Ishikawa (cell line): ENCODE data around the gene NRIP2.

Experiments used
- CEBPB ChIP-seq: IDR thresholded peaks from 2 replicates; pipeline ENCODE4 v1.6.1; 2012
- CREB1 ChIP-seq: IDR thresholded peaks from 2 replicates; pipeline ENCODE4 v1.6.1; 2012; ENCODE audit warnings: low read depth
- EGR1 ChIP-seq: IDR thresholded peaks from 2 replicates; pipeline ENCODE4 v1.6.1; 2012
- EP300 ChIP-seq: IDR thresholded peaks from 2 replicates; pipeline ENCODE4 v1.6.1; 2012; ENCODE audit warnings: borderline replicate concordance
- FOXM1 ChIP-seq: IDR thresholded peaks from 2 replicates; pipeline ENCODE4 v1.6.1; 2012; ENCODE audit warnings: low read depth, borderline replicate concordance
- NFIC ChIP-seq: IDR thresholded peaks from 2 replicates; pipeline ENCODE4 v1.6.1; 2012
- RAD21 ChIP-seq: IDR thresholded peaks from 2 replicates; pipeline ENCODE4 v1.6.1; 2012; ENCODE audit warnings: low read depth
- TAF1 ChIP-seq: IDR thresholded peaks from 2 replicates; pipeline ENCODE4 v1.6.1; 2012; ENCODE audit warnings: low read depth, mild to moderate bottlenecking
- TCF12 ChIP-seq: IDR thresholded peaks from 2 replicates; pipeline ENCODE4 v1.6.1; 2012; ENCODE audit warnings: low read depth
- TEAD4 ChIP-seq: IDR thresholded peaks from 2 replicates; pipeline ENCODE4 v1.6.1; 2012
- YY1 ChIP-seq: IDR thresholded peaks from 2 replicates; pipeline ENCODE4 v1.6.1; 2012; ENCODE audit warnings: low read depth
- ZBTB7A ChIP-seq: IDR thresholded peaks from 2 replicates; pipeline ENCODE4 v1.6.1; 2012; ENCODE audit warnings: low read depth
- TF ChIP-seq, protein P1 (sequence below): IDR thresholded peaks from 2 replicates; pipeline ENCODE4 v1.6.1; 2012
- TF ChIP-seq, protein P2 (sequence below): IDR thresholded peaks from 2 replicates; pipeline ENCODE4 v1.6.1; 2012
- TF ChIP-seq, protein P3 (sequence below): IDR thresholded peaks from 2 replicates; pipeline ENCODE4 v1.6.1; 2012; ENCODE audit warnings: low read depth, mild to moderate bottlenecking

Gene NRIP2

DNA sequence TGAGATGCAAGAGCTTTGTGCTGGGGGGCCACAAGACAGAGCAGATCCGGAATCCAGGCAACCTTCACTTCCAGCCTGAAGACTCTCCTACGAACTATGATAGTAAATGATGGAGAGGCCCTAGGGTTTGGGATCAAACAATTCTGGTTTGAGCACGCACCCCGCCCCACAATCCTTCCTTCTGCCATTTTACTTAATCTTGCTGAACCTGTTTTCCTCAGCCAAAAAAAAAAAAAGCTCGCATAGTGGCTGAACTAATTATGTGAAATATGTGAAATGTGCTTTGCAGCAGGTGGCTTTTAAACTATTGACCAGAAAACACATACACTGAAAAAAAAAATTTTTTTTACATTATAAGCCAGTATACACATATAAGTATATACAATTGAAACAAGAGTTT lies 23.0 kb downstream of the NRIP2 start:
- TF ChIP-seq FOXM1 (no peak), TCF12 (no peak), TAF1 (no peak), ZBTB7A (no peak), RAD21 (no peak), EGR1 (no peak), NFIC (no peak), TEAD4 (no peak), CREB1 (no peak), EP300 (no peak), YY1 (no peak), CEBPB (no peak)
- TF ChIP-seq, protein P1, sequence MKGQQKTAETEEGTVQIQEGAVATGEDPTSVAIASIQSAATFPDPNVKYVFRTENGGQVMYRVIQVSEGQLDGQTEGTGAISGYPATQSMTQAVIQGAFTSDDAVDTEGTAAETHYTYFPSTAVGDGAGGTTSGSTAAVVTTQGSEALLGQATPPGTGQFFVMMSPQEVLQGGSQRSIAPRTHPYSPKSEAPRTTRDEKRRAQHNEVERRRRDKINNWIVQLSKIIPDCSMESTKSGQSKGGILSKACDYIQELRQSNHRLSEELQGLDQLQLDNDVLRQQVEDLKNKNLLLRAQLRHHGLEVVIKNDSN: no peak
- TF ChIP-seq, protein P2, sequence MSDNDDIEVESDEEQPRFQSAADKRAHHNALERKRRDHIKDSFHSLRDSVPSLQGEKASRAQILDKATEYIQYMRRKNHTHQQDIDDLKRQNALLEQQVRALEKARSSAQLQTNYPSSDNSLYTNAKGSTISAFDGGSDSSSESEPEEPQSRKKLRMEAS: no peak
- TF ChIP-seq, protein P3, sequence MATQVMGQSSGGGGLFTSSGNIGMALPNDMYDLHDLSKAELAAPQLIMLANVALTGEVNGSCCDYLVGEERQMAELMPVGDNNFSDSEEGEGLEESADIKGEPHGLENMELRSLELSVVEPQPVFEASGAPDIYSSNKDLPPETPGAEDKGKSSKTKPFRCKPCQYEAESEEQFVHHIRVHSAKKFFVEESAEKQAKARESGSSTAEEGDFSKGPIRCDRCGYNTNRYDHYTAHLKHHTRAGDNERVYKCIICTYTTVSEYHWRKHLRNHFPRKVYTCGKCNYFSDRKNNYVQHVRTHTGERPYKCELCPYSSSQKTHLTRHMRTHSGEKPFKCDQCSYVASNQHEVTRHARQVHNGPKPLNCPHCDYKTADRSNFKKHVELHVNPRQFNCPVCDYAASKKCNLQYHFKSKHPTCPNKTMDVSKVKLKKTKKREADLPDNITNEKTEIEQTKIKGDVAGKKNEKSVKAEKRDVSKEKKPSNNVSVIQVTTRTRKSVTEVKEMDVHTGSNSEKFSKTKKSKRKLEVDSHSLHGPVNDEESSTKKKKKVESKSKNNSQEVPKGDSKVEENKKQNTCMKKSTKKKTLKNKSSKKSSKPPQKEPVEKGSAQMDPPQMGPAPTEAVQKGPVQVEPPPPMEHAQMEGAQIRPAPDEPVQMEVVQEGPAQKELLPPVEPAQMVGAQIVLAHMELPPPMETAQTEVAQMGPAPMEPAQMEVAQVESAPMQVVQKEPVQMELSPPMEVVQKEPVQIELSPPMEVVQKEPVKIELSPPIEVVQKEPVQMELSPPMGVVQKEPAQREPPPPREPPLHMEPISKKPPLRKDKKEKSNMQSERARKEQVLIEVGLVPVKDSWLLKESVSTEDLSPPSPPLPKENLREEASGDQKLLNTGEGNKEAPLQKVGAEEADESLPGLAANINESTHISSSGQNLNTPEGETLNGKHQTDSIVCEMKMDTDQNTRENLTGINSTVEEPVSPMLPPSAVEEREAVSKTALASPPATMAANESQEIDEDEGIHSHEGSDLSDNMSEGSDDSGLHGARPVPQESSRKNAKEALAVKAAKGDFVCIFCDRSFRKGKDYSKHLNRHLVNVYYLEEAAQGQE: no peak

DNA sequence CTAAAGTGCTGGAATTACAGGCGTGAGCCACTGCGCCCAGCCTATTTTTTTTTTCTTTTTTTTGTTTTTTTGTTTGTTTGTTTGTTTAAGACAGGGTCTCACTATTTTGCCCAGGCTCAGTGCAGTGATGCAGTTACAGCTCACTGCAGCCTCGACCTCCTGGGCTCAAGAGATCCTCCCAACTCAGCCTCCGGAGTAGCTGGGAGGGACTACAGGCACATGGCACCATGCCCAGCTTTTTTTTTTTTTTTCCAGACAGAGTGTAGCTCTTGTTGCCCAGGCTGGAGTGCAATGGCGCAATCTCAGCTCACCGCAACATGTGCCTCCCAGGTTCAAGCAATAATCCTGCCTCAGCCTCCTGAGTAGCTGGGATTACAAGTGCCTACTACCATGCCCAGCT lies 28.1 kb downstream of the NRIP2 start:
- TF ChIP-seq NFIC (0 out of 2 replicates have a peak, but pooled peaks have one; percentile 13), FOXM1 (no peak)

DNA sequence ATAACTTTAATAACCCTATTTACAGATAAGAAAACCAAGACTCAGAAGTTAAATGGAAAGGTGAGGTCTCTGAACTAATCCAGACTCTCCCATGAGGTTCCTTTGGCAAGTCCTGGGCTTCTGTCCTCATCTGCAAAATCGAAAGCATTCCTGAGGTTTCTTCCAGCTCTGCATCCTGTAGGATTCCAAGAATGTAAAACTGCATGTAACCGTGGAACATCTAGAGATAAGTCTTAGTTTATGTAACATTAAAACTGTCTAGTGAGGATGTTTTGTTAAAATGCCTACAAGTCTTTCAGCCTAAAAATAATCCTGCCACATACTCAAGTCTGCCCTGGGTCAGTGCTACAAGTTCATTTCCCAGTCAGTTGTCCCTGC lies 29.7 kb downstream of the NRIP2 start:
- TF ChIP-seq, protein P1: no peak
- TF ChIP-seq ZBTB7A: no peak
- TF ChIP-seq FOXM1: no peak
- TF ChIP-seq YY1: no peak
- no peak for TF ChIP-seq CREB1
- no peak for TF ChIP-seq NFIC
- TF ChIP-seq EGR1: no peak
- TF ChIP-seq, protein P2: no peak

DNA sequence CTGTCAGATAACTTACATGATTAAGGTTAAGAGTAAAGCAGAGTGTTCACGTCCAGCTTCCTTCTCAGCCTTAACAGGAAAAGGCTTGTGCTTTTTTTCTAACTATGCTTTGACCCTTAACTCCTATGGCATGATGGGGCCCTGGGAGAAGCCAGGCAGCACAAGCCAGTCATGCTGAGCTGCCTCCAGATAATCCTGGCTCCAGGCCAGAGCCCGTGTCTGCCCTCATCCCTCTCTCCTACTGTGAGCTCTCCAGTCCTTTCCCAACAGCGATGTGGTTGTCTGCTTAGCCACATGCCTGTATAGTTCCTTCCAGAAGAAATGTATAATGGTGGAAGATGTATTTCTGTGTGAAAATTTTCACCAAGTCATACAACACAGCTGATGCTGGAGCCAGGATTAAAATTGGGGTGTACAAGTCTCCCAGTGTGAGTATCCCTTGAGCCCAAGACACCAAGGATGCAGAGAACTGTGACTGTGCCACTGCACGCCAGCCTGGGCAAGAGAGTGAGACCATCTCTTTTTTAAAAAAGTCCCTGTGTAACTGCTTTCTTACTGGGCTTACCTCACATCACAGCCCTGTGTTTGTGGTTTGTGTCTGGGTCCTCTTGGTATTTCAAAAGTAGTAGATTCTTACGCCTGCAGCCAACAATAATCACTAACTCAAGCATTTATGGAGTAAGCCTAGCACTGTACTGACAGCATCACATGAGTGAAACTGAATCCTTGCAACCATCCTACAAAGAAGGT lies 30.3 kb downstream of the NRIP2 start:
- peak; percentile 68 for TF ChIP-seq NFIC
- no peak for TF ChIP-seq EGR1
- TF ChIP-seq, protein P1: no peak
- no peak for TF ChIP-seq YY1
- TF ChIP-seq CEBPB: no peak
- TF ChIP-seq EP300: no peak
- TF ChIP-seq ZBTB7A: no peak

DNA sequence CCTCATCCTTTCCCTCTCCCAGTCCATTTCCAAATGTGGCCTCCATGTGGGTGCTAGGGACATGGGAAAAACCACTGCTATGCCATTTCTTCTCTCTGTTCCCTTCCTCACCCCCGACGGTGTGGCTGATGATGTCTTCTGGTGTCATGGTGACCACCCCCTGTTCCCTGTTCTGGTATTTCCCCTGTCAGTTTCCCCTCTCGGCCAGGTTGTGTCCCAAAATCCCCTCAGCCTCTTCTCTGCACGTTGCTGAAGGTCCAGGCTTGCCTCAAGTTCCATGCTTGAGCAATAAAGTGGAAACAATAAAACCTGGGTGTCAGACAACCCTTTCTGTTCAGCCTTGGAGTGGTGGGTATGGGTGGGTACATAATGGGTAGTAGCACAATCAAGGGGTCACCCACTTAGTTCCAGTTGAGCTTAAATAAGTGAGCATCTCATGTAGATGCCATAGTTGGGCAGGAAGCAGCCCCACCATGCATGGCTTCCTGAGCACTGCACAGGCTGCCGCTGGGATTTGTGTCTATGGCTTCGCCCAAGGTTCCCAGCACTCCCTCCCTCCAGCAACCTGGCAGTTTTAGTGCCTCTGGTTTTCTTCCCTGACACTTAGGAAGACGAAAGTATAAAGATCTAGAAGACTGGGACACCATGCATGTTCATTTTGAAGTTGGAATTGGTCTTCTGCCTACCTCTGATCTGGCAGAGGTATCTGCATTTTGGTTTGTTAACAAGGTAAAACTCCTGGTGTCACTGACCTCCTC lies 31.0 kb downstream of the NRIP2 start:
- TF ChIP-seq CREB1: no peak
- no peak for TF ChIP-seq NFIC
- TF ChIP-seq, protein P1: no peak
- no peak for TF ChIP-seq RAD21
- TF ChIP-seq EP300: no peak
- no peak for TF ChIP-seq TEAD4

DNA sequence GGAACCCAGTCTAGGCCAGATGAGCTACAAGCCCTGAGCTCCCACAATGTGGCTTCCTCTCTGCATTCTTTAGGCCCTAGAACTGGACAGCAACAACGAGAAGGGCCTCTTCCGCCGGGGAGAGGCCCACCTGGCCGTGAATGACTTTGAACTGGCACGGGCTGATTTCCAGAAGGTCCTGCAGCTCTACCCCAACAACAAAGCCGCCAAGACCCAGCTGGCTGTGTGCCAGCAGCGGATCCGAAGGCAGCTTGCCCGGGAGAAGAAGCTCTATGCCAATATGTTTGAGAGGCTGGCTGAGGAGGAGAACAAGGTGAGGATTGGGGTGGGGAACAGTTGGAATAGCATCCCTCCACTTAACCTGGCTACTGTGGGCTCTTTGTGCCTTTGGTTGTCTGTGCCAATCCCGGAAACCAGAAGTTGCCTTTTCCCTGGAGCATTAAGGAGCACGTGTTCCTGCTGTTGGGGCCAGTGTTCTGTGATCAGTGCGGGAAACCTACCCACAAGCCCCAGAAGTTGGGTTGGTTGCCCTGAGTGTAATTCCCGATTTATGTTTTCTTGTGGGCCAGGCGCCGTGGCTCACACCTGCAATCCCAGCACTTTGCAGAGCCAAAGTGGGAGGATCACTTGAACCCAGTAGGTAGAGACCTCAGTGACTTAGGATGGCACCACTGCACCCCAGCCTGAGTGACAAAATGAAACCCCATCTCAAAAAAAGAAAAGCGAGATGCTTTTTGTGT lies 33.6 kb downstream of the NRIP2 start:
- TF ChIP-seq EP300 (no peak), NFIC (peak; percentile 42; the same call in 1 of the 2 replicates)
